ENCODE measurements around the gene NCKAP5. TPM values are rescaled to one million over a fixed set of nuclear protein-coding genes. Genes with fewer than 3 reads are reported as not detected.

Gene NCKAP5
- total RNA-seq, 4 donors from 2014 or later, result 0.03 to 0.55 (median 0.33) TPM

- intact Hi-C loops (cut with DNase I; ENCODE audit: low total_unique reads), result no loop called here
These were observed 897.0 kb downstream of the NCKAP5 start for GRCh38 chr2:132671151-132671835.

GRCh38 chr2:132670496-132671150 is 897.6 kb downstream of the NCKAP5 start:
- intact Hi-C loops (cut with DNase I; ENCODE audit: low total_unique reads), result no loop called here
- Histone ChIP-seq H3K36me3 (no peaks in the 10 kb centered on the region), H3K27ac (no peak overlapping the region), H3K27me3 (peaks cover 28 to 44% (median 37%) of the 10 kb centered on the region in 3 donors), H3K4me1 (peaks cover 0 to 8% of the 10 kb centered on the region in 2 donors), H3K4me3 (peak overlapping the region; percentile 44 to 54 (median 48)), H3K9me3 (no peaks in the 10 kb centered on the region)
- TF ChIP-seq CTCF (IDR thresholded peaks at IDR 0.05 in 4 of 5, conservative IDR thresholded peaks at IDR 0.05 in 1 of 5), result no peak
- TF ChIP-seq POLR2A (IDR thresholded peaks at IDR 0.05), result no peak
- in situ Hi-C loops (cut with MboI; ENCODE audit: low sequenced_read_pairs in 4 of 4), result no loop called here
- no peak for DNase-seq
- ATAC-seq, result no peak

More at GRCh38 chr2:132671151-132671835, 897.0 kb downstream of the NCKAP5 start:
- ATAC-seq (no peak), DNase-seq (no peak)
- H3K4me3 ChIP-seq, result peak overlapping the region; percentile 44 to 54 (median 48)
- no peak overlapping the region for H3K27ac ChIP-seq
- no peak for TF ChIP-seq POLR2A (IDR thresholded peaks at IDR 0.05)
- TF ChIP-seq CTCF (IDR thresholded peaks at IDR 0.05 in 4 of 5, conservative IDR thresholded peaks at IDR 0.05 in 1 of 5), result no peak
- in situ Hi-C loops (cut with MboI; ENCODE audit: low sequenced_read_pairs in 4 of 4), result no loop called here
- H3K36me3 ChIP-seq, result no peaks in the 10 kb centered on the region
- no peaks in the 10 kb centered on the region for H3K9me3 ChIP-seq
- H3K27me3 ChIP-seq, result peaks cover 28 to 44% (median 37%) of the 10 kb centered on the region in 3 donors
- peaks cover 0 to 8% of the 10 kb centered on the region in 2 donors for H3K4me1 ChIP-seq

- no peak within 1 kb of the TSS for H3K27ac ChIP-seq
- in situ Hi-C loops (cut with MboI; ENCODE audit: low sequenced_read_pairs in 4 of 4) (no loop called here), intact Hi-C loops (cut with DNase I; ENCODE audit: low total_unique reads) (no loop called here)
- no peaks in the 10 kb centered on the region for H3K9me3 ChIP-seq
- ATAC-seq (no peak), DNase-seq (no peak)
- H3K27me3 ChIP-seq, result peaks cover 28 to 44% (median 37%) of the 10 kb centered on the region in 3 donors
- TF ChIP-seq CTCF (IDR thresholded peaks at IDR 0.05 in 4 of 5, conservative IDR thresholded peaks at IDR 0.05 in 1 of 5) (no peak), POLR2A (IDR thresholded peaks at IDR 0.05) (no peak)
- H3K4me3 ChIP-seq, result peak within 1 kb of the TSS; percentile 44 to 54 (median 48)
- peaks cover 0 to 8% of the 10 kb centered on the region in 2 donors for H3K4me1 ChIP-seq
- H3K36me3 ChIP-seq, result no peaks in the 10 kb centered on the region
These were observed 898.3 kb downstream of the NCKAP5 start, which contains the start of gene LYPD1 for GRCh38 chr2:132669908-132670495. LYPD1 (minus strand) TSS chr2:132670205; CDS start chr2:132669932, 273 bp downstream.

- Histone ChIP-seq H3K27ac (no peak overlapping the region), H3K4me3 (peak overlapping the region; percentile 44 to 54 (median 48)), H3K36me3 (no peaks in the 10 kb centered on the region), H3K4me1 (peaks cover 0 to 8% of the 10 kb centered on the region in 2 donors), H3K9me3 (no peaks in the 10 kb centered on the region), H3K27me3 (peaks cover 28 to 44% (median 37%) of the 10 kb centered on the region in 3 donors)
- no peak for DNase-seq
- intact Hi-C loops (cut with DNase I; ENCODE audit: low total_unique reads), result no loop called here
- in situ Hi-C loops (cut with MboI; ENCODE audit: low sequenced_read_pairs in 4 of 4), result no loop called here
- TF ChIP-seq POLR2A (IDR thresholded peaks at IDR 0.05) (no peak), CTCF (IDR thresholded peaks at IDR 0.05 in 4 of 5, conservative IDR thresholded peaks at IDR 0.05 in 1 of 5) (no peak)
- no peak for ATAC-seq
These were observed 899.0 kb downstream of the NCKAP5 start for GRCh38 chr2:132668987-132669907.
